HPDE6-E6E7 (cell line): Measurements from ENCODE around the gene LPCAT1.
"Not testable (repeated sequence)": the region's sequence is repeated elsewhere in the genome, so short reads cannot be mapped to it uniquely, and the experiment has no call there.

Source experiments
- DNase-seq: peaks from one replicate; pipeline ENCODE4 v3.0.0; 2011; ENCODE audit warnings: missing footprints; ENCODE audit errors: extremely low spot score

The LPCAT1 gene

GRCh38 chr5:1466631-1467265, 57.0 kb downstream of the LPCAT1 start:
- no peak for DNase-seq

GRCh38 chr5:1465966-1466471, 57.7 kb downstream of the LPCAT1 start:
- no peak for DNase-seq

GRCh38 chr5:1465117-1465516, 58.6 kb downstream of the LPCAT1 start:
- no peak for DNase-seq

GRCh38 chr5:1464511-1464910, 59.2 kb downstream of the LPCAT1 start:
- DNase-seq: no peak

GRCh38 chr5:1464096-1464446, 59.7 kb downstream of the LPCAT1 start:
- DNase-seq: no peak

GRCh38 chr5:1463326-1464095, 60.2 kb downstream of the LPCAT1 start:
- DNase-seq: no peak

GRCh38 chr5:1462358-1462757, 61.4 kb downstream of the LPCAT1 start:
- no peak for DNase-seq

GRCh38 chr5:1461396-1461795, 62.4 kb downstream of the LPCAT1 start:
- no peak for DNase-seq

- DNase-seq: no peak
Observed at GRCh38 chr5:1460054-1460682, 63.6 kb downstream of the LPCAT1 start.

- not testable (repeated sequence) for DNase-seq
Observed at GRCh38 chr5:1459435-1459834, 64.3 kb downstream of the LPCAT1 start.

GRCh38 chr5:1456110-1456881, 67.5 kb downstream of the LPCAT1 start:
- DNase-seq: not testable (repeated sequence)

GRCh38 chr5:1453613-1454012, 70.1 kb downstream of the LPCAT1 start:
- no peak for DNase-seq

- no peak for DNase-seq
Observed at GRCh38 chr5:1449081-1449630, 74.6 kb downstream of the LPCAT1 start.

- no peak for DNase-seq
Observed at GRCh38 chr5:1448511-1449011, 75.2 kb downstream of the LPCAT1 start.

- DNase-seq: no peak
Observed at GRCh38 chr5:1447671-1448361, 75.9 kb downstream of the LPCAT1 start.

- DNase-seq: no peak
Observed at GRCh38 chr5:1446602-1447343, 77.0 kb downstream of the LPCAT1 start.

- DNase-seq: no peak
Observed at GRCh38 chr5:1445689-1446601, 77.8 kb downstream of the LPCAT1 start.

GRCh38 chr5:1445313-1445688, 78.5 kb downstream of the LPCAT1 start, which contains the start of gene SLC6A3:
Gene SLC6A3, minus strand, starts transcription at chr5:1445440. Its CDS starts 2,243 bp downstream, at chr5:1443197.
- no peak for DNase-seq
